NOMO-1 treated with DMSO at 0.1 percent for 48 hours (cell line): ENCODE measurements around the gene FGD4.

Source experiments
- DNase-seq: peaks from one replicate; lab custom pipeline; 2025; ENCODE audit not compliant: unreplicated experiment; lab: John Stamatoyannopoulos, UW

FGD4 gene

DNA sequence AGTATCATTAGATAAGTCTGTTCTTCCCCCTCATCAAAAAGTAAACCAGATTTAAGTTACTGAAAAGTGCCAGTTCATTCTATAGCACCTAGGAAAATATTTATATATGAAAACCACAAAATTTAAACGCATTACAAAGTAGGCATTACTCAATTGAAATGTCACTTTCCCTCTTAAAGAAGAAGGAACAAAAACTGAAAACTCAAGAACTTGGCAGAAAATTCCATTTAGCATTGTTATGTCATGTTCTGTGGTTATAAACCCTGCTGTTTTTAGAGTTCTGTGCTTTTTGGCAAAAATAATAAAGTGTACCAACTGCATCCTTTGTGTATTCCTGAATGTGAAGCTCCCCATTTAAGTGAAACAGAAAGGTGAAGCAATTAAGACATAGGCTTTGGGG, 3.6 kb downstream of the FGD4 start:
- DNase-seq, result peak; percentile 75

DNA sequence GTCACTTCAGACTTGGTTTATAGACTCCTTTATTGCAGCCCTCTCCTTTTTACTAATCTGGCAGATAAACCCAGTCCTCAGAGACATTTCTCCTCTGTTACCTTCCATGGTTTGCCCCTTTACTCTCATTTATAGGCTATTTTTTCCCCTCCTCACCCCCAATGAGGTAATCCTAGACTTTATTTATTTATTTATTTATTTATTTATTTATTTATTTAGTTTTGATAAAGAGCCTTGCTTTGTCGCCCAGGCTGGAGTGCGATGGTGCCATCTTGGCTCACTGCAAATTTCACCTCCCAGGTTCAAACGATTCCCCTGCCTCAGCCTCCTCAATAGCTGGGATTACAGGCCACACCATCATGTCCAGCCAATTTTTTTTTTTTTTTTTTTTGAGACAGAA, 8.4 kb downstream of the FGD4 start:
- DNase-seq, result no peak

DNA sequence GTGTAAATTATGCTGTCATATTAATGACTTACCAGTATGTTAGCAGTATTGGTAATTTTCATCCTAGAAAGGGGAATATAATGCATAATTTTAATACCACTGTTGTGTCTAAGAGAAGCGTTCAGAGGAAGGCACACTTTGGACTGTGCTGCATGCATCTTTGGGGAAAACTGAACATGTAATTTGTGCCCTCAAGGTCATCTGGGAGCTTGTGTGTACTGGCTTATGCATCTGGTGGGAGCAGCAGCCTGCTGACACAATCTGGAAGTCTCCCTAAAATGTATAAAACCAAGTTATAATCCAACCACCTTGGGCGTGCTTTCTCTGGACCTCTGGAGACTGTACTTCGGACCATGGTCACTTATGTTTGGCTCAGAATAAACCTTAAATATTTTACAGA, 14.1 kb downstream of the FGD4 start:
- no peak for DNase-seq

DNA sequence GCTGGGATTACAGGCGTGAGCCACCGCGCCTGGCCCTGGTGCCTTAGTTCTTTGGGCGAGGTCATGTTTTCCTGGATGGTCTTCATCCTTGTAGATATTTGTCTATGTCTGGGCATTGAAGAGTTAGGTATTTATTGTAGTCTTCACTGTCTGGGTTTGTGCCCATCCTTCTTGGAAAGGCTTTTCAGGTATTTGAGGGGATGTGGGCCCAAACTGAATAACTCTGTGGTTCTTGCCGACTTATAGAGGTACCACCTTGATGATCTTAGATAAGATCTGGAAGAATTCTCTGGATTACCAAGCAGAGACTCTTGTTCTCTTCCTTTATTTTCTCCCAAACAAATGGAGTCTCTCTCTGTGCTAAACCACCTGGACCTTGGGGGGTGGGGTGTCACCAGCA, 18.9 kb downstream of the FGD4 start:
- DNase-seq, result no peak

DNA sequence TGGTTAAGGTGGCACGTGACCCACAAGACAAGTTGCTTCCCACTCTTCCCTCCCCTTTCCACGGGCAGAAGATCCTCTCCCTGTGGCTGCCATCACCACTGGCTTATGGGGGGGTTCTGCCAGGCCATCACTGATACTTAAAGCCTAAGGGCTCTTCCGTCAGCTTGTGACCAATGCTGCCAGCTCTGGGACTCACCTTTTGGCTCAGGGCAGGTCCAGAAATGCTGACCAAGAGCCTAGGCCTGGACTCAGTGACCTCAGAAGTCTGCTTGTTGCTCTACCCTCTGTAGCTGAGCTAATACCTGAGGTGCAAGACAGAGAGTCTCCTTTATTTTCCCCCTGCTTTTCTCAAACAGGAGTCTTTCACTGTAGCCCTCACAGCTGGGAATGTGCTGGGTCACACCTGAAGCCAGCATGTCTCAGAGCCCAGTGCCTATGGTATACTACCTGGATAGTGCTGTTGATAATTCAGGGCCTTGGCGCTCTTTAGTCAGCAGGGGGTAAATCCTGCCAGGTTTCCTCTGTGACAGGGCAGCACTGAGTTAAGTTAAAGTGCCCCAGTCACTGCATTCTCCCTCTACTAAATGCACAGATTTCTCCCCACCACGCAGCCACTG, 19.7 kb downstream of the FGD4 start:
- no peak for DNase-seq

DNA sequence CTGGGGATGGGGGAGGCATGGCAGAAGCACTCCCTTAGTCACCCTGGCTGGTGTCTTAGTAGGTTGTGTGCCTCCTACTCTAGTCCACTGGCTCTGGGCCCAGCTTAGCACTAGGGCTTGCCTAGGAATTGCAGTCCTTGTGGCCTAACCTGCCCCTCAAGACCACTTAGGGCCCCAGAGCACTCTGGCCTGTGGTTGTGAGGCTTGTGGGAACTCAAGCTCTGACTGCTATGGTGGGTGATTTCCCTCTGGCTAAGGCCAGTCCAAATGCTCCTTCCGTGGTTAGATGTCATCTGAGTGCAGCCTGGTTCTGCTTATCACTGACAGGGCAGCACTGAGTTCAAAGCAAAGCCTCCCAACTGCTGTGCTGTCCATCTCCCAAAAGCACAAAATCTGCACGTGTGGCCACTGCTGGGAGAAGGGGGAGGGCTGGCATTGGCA, 20.2 kb downstream of the FGD4 start:
- no peak for DNase-seq

DNA sequence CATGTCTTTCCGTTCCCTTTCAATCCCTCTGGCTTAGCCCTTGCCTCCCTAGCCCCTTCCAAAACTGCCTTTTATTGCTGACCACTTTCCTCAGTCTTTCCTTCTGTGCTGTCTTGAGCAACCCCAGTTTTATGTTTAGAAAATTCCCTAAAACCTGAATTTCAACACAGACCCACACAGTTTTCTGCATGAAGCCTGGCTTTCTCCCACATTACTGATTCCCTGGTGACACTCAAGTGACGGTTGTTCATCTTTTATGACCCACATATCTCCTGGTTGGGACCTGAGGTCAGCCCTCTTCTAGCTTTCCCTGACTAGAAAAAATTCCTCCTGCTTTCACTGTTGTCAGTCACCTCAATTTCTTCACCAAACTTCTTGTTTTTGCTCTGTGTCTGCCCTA, 21.0 kb downstream of the FGD4 start:
- no peak for DNase-seq

DNA sequence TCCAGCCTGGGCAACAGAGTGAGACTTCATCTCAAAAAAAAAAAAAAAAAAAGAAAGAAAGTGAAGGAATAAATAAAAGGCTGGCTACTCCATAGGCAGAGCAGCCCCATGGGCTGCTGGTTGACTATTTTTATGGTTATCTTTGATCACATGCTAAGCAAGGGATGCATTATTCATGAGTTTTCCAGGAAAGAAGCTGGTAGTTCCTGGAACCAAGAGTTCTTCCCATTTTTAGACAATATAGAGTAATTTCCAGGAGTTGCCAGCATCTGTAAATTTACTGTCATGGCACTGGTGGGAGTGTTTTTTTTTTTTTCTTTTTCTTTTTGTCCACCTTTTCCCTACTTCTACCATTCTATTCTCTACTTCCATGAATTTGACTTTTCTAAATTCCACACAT, 24.2 kb downstream of the FGD4 start:
- DNase-seq, result no peak

DNA sequence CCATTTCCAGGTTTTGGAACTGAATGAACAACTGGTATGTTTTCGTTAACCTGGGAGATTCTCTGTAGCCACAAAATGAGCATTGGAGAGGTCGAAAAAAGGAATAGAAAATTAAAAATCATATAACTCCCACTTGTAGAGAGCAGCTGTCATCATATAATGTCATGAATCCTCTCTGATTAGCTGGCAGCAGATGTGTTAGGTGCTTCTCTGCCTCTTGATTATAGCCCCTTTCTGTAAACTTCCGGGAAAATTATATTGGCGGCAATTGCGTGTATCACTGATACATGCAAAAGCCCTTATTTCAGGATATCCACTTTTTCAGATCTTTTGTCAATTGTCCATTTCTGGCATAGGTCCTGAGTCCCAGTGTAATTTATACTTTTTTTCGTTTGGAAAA, 31.7 kb downstream of the FGD4 start:
- DNase-seq, result no peak

DNA sequence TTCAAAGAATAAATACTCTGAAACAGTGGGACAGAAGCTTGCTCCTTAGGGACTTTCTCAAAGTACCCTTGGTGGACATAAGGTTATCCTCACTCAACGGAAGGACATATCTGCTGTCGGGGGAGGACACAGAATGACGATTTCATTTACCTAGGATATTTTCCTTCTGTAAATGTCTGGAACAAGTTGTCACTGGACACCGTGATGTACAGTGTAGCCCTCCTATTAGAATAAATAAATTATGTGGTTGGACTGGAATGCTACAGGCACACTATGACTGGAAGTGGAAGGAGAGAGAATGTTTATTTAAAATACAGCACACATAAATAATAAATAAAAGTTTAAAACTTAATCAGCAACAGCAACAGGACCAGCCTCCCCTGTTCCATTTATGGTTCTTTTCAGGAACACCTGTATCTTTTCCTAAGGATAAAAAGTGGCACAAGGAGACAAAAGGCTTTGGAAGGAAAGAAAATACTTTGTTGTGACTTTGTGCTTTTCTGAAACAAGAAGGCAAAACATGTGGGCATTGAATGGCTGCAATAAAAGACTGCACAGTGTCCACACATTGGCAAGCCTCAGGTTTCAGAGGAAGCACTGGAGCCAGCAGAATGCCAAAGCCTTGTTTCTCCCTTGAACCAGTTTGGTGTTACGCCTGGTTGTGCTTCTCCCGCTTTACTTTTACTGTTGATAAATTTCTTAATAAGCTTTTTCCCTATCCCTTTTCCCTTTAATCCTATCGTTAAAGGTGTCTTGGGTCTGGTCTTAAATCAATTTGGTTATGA, 36.8 kb downstream of the FGD4 start:
- no peak for DNase-seq

DNA sequence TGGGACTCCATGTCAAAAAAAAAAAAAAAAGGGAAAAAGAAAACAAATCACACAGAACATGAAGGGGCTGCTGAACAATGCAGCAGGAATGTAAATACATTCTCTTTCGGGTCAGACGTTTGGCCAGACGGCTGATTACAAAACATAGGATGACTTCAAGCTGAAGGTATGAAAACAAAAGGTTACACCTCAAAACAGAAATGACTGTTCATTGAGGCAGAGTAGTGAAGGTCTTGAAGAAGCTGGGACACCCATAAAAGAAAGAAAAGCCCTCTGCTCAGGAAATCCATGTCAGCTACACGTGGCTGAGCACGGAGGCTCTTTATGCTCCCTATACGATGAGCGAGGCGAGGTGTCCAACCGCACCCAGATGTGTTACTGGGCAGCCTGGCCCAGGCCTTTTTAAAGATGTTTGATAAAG, 37.7 kb downstream of the FGD4 start:
- DNase-seq, result no peak

DNA sequence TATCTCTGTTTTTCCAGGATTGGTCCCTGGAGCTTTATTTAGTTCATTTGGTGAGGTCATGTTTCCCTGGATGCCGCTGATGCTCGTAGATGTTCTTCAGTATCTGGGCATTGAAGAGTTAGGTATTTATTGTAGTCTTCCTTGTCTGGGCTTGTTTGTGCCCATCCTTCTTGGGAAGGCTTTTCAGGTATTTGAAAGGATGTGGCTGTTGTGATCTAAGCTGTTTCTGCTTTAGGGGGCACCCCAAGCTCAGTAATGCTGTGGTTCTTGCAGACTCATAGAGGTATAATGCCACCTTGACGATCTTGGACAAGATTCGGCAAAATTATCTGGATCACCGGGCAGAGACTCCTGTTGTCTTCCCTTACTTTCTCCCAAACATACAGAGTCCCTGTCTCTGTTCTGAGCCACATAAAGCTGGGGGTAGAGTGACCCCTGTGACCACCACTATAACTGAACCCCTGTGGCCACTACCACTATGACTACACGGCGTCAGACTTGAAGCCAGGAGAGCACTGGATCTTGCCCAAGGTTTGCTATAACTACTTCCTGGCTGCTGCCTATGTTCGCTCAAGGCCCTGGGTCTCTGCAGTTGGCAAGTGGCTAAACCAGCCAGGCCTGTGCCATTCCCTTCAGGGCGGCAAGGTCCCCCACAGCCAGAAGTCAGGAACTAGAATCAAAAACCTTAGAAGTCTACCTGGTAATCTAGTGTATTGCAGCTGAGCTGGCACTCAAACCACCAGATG, 40.9 kb downstream of the FGD4 start:
- no peak for DNase-seq

DNA sequence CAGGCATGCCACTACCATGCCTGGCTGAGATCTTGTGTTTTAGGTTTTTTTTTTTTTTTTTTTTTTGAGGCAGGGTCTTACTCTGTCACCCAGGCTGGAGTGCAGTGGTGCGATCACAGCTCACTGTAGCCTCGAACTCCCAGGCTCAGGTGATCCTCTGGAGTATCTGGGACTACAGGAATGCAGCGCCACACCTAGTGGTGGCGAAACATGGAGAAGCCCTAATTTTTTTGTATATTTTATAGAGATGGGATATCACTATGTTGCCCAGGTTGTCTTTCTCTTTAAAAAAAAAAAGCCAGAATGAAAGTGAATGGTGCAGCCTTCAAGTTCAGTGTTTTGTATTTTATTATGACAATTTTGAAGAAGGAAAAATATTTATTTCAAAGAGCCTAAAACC, 44.1 kb downstream of the FGD4 start:
- DNase-seq, result no peak

DNA sequence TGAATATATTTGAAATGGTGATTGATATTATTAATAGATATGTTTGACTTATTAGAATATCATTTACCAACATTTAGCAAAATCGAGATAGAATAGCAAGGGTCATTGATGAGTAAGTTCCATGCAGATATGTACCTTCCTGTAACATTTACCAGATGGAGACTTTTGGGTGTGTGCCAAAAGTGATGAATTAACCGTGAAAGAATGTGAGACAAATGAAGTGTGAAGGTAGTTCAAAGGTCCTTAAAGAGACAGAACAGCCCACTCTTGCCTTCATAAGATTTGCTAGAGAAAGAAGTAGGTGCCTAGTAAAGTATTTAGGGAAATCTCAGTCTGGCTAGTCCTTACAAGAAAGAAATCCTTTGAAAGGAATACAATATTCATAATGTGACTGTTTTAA, 45.5 kb downstream of the FGD4 start:
- DNase-seq, result no peak

DNA sequence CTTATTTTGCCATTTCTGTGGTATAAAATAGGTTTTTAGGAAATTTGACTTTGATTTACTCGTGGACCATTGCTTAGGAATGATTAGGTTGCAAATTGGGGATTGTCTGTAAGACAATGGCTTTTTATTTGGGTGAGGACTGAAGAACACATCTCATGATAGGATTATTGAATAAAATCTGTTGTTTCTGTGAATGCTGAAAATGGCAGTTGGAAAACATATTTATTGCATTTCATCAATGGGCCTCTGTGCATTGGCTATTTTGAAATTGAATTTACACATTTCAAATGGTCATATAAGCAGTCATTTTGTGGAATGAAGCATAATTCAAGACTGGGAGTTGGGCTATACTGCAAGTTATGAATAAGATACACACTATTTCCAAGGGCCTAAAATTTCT, 46.0 kb downstream of the FGD4 start:
- no peak for DNase-seq

DNA sequence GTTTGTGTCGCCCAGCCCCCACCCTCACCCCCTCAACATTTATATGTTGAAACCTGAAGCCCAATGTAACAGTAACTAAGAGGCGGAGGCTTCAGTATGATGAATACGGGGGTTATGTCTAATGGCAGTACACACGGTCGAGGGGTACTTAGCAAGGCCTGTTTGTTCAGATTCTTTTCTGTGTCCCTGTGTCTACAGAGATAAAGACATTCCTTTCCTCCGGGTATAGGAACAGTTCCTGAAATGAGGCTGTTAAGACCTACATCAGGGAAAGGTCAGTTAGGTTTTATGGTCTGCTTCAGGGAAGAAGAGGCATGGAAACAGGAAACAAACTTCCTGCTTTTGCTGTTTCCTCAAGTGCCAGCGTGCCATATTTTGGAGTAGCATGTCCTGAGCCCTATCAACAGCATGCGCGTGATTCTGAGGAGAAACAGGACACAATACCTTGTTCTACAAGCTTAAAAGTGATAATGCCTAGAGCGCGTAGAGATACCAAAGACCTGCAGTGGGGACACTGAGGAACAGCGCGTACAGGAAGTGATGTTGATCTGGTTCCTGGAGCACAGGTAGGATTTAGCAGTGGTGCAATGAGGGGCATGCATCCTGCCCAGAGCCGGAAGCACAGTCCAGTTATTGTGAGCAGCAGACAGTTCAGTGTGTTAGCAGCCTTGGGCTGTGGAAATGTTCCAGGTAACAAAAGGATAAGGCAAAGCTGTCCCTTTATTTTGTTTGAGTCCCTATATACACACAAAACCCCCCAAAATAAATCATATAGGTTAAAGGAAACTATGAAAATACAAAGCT, 47.2 kb downstream of the FGD4 start:
- no peak for DNase-seq

DNA sequence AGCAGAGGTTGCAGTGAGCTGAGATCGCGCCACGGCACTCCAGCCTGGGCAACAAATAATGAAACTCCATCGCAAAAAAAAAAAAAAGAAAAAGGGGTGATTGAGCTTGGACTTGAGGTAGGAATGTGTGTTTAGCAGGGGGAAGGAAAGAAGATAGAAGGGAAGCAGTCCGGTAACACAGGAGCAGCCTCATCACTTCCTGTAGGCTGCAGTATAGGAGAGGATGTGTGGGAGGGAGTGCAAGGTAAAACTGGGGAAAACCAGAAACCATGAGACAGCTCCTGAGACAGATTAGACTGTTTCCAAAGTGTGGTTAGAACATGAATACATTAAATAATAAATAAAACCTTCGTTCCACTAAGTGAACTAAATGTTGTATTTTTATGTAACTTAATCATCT, 49.2 kb downstream of the FGD4 start:
- no peak for DNase-seq

DNA sequence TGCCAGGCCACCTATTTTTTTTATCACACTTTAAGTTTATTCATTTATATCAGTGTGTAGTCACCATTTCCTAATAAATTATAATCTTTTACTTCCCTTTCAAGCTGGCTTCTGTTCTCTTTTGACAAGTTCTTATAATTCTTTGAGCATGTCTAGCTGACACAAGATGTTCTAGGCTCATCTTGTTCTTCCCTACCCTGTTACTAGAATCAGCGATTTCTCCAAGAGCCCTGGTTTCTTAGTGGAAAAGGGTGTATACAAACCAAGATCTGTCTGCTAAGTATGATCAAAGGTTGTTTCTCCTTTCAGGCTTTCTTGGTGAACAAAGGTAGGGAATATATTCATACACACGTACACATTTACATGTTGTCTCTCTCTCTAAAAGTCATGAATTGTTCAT, 51.0 kb downstream of the FGD4 start:
- no peak for DNase-seq

DNA sequence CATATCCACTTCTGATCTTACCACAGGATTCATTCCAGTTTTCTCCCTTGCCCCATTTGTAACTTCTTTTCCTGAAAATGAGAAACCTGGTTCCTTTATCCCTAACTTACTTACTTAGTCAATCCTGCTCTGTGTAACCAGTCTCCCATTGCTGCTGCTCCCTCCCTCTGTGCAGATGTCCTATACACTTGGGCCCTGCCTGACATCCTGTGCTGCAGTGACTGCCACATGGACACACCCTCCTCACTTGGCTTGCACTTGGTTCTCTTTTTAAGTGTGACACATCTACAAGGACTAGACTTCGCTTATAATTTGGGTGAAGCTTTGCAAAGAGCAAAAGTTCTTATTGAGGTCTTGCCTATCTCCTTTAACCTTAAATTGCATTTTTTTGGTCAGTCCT, 51.4 kb downstream of the FGD4 start:
- no peak for DNase-seq

DNA sequence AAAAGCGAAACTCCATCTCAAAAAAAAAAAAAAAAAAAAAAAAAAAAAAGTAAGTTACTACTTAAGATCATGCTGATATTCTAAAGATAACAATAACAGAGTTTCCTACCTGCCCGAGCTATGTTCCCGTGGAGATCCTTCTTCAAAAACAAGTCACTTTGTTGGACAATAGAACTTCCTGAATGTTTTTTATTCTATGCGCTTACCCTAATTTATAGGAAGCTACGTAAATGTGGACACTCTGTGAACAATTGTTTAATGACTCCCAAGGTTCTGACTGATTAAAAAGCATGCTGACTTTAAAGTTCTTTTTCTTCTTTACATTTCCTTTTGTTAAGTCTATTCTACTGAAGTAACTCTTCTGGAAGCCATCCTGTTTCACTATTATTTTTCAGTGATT, 52.5 kb downstream of the FGD4 start:
- no peak for DNase-seq

DNA sequence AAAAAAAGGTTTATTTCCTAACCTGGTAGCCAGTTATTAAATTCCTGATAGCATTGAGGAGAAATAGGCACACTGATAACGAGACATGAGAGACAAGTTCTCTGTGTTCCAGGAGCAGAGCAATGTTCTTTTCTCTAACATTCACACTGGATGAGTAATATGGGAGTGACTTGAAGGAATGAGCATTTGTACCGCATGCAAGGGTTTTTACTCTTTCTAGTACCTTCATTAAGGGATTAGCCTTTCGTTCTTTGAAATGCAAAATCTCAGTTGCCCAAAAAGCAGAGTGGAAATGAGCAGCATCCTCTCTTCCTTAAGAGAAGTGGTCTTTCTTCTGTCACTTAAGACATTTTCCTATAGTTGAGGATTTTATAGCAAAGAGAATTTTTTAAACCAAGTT, 54.7 kb downstream of the FGD4 start:
- DNase-seq, result no peak
